GM19193 (cell line): ENCODE results near the gene SPOCK2.

Experiments used
- POLR2A ChIP-seq: IDR thresholded peaks from 4 replicates; pipeline ENCODE4 v1.6.1; 2011; ENCODE audit not compliant: insufficient read depth, insufficient read length; ENCODE audit errors: extremely low read depth

The SPOCK2 gene, protein sequence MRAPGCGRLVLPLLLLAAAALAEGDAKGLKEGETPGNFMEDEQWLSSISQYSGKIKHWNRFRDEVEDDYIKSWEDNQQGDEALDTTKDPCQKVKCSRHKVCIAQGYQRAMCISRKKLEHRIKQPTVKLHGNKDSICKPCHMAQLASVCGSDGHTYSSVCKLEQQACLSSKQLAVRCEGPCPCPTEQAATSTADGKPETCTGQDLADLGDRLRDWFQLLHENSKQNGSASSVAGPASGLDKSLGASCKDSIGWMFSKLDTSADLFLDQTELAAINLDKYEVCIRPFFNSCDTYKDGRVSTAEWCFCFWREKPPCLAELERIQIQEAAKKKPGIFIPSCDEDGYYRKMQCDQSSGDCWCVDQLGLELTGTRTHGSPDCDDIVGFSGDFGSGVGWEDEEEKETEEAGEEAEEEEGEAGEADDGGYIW

DNA sequence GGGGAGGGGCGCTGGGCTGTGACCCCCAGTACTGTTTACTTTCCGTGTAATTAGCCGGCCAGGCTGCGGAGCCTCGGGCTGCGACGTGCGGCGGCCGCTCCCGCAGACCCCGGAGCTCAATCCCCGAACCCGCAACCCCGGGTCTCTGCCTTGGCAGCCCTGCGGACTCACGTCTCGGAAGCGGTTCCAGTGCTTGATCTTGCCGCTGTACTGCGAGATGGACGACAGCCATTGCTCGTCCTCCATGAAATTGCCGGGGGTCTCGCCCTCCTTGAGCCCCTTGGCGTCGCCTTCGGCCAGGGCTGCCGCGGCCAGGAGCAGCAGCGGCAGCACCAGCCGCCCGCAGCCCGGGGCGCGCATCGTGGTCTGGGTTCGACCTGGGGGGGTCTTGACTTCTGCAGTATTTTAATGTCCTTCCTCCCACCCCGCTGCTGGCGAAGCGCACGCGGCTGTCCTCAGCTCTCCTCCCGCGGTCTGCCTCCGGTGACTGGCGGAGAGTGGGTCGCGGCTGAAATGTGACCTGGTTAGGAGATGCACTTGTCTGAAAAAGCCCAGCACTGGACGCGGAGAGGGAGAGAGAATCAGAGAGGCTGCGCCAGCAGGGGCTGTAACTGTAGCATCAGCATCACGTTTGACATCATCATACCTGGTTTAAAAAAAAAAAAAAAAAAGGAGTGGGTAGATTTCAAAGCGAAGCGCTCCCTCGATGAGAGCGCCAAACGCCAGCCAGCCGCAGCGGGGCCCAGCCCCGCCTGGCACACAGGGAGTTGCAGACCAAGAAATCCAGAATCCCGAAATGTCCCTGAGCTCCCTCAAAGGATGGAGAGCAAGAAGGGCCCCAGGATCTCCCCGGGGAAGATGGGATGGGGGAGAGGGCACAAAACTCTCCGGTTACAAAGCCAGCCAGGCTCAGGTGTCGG is at the start of gene SPOCK2:
TSS of gene SPOCK2 (minus strand) at position 583 of the 920 bp plus-strand sequence. CDS start at position 360, 223 bp downstream.
- no peak for TF ChIP-seq POLR2A

DNA sequence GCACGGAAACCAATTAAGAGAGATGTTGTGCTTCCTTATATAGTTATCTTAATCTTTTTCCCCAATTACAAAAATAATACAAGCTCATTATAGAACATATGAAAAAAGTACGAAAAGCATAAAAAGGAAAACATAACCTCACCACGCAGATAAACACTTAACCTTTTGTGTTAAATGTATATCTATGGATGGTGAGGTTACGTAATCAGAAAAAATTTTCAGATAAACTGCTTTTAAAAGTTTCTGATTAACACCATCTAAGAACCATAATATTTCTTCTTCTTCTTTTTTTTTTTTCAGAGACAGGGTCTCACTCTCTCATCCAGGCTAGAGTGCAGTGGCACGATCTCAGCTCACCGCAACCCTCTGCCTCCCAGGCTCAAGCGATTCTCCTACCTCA is 49.2 kb upstream of the SPOCK2 start:
- TF ChIP-seq POLR2A = no peak

DNA sequence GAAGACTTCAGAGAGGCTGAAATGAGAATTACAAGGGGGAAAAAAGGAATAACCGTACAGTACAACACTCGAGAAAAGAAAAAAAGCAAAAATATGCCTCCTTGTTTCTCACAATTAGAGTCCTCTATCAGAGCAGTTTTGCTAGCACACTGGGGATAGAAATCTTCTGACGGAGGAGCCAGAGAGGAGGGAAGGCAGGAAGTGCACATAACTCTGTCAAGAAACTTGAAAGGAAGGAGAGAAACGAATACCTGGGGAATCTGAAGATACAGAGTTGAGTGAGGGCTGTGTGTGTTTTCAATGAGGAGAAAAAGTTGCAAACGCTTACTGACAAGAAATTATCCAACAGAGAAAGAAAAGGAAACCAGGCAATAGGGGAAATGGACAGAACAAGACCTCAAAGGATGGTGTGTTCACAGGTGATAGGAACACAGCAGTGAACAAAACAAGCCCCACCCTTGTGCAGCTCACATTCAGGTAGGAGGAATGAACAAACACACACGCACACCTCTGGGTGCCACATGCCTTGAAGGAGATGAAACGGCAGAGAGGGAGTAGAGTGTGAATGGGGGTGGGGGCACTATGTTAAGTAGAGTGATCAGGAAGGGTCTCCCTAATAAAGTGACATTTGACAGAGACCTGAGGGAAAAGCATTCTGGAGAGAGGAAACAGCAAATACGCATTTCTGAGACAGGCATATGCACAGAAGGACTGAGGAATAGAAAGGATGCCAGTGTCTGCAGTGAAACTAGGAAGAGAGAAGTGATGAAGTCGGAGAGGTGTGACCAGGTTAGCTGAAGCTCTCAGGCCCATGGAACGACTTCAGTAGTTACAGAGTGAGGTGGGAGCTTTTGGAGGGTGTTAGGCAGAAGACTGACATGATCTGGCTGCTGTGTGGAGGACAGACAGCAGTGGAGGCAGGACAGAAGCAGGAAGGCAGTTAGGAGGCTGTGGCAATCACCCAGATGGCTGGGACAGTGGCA is 46.7 kb upstream of the SPOCK2 start:
- TF ChIP-seq POLR2A = no peak

GRCh38 chr10:72133517-72133916 is 45.2 kb upstream of the SPOCK2 start:
- no peak for TF ChIP-seq POLR2A

- TF ChIP-seq POLR2A = no peak
Observed at GRCh38 chr10:72132854-72133253, 44.5 kb upstream of the SPOCK2 start.

DNA sequence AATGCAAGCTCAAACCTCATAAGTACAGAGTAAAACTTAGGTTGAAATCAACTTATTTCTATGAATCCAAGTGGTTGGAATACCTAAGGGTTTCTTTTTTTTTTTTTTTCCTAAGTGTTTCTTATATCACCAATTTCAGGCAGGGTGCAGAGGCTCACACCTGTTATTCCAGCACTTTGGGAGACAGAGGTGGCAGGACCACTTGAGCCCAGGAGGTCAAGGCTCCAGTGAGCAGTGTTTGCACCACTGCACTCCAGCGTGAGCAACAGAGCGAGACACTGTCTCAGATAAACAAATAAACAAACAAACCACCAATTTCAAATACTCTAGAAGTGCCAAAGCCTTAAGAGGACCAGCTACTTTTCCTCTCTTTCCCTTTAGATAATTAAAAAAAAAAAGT is 39.2 kb upstream of the SPOCK2 start:
- no peak for TF ChIP-seq POLR2A

DNA sequence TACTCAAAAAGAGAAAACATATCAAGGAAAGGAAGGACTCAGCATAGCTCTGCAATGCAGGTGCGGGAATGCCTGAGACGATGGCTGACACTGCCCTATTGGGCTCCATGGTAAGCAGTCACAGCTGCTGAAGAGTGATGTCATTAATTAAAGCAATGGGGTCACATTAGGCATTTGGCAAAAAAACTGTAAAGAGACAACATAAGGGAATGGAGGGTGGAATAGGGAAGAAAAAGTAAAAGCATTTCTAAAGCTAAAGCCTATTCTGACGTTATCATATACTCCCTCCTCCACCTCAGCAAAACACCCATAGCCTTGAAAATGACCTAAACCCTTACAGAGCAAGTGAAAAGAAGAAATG is 38.5 kb upstream of the SPOCK2 start:
- no peak for TF ChIP-seq POLR2A

DNA sequence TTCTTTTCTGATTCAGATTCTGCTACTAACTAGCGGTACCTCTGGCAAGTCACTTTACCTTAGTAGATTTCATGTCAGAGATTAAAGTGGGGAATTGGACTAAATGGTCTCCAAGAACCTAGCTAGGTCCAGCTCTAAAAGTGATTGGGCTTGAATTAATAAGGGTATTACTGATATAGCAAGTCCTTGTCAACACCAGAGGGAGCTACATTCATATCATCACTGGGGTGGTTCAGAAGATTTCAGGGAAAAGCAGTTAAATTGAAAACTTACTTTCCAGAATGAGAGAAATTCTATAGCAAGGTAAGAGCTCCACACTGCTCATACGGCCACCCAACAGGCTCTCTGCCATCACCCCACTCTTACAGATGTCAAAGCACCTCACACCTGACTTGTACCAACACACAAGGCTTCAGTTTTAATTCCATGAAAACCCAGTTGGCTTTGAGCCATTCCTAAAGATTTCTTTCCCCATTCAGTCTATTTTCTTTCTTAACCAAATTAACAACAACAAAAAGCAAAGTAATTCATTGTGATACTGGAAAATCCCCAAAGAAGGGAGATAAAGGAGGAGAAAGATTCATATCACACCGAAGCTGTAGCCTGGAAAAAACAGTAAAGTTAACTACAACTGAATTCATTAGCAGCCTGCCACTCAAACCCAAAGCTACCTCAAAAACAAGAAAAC is 38.0 kb upstream of the SPOCK2 start:
- no peak for TF ChIP-seq POLR2A

- TF ChIP-seq POLR2A = no peak
Observed at GRCh38 chr10:72124989-72125388, 36.6 kb upstream of the SPOCK2 start.

DNA sequence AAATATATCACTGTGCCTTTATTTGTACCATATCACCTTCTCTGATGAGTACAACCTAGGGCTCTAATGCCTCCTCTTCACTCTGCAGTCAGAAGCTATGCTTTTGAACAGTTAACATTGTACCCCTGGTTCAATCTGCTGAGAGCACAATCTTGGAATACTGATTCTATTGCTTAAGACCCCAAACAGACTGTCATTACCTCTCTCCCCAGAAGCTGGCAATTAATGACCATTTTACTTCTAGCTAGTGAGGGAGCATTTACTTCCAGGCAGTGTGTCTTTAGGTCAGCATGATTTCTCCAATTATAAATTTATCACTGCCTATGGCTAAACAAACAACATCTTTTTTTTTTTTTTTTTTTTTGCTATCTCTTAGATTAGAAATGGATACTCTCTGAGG is 36.0 kb upstream of the SPOCK2 start:
- TF ChIP-seq POLR2A = no peak

DNA sequence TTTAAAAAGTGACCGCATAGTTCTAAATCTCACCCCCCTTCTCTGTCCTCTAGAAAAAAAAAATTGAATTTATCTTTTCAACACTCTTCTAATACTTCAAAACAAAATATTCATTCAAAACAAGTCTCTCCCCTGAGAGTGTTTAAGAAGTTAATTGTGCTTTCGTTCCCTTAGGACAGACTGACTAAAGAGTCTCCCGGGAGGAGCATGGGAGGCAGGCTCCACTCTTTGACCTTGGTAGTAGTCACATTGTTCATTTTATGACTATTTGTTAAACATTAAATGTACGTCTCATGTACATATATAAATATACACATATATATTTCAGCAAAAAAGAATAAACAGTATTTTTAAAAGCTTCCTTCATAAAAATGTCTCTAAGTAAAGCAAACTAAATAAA is 35.3 kb upstream of the SPOCK2 start:
- TF ChIP-seq POLR2A = no peak

- TF ChIP-seq POLR2A = no peak
Observed at GRCh38 chr10:72122221-72122620, 33.9 kb upstream of the SPOCK2 start.

DNA sequence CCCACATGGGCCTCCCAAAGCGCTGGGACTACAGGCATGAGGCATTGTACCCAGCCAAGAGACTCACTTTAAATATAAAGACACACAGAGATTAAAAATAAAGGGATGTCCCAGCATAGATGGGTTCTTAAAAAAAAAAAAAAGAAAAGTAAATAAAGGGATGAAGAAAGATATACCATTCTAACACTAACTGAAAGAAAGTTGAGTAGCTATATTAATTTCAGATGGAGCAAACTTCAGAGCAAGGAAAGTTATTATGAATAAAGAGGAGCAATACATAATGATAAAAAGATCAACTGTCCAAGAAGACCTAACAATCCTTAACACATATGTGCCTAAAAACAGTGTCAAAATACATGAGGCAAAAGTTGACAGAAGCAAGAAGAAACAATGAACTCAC is 33.0 kb upstream of the SPOCK2 start:
- TF ChIP-seq POLR2A = no peak

DNA sequence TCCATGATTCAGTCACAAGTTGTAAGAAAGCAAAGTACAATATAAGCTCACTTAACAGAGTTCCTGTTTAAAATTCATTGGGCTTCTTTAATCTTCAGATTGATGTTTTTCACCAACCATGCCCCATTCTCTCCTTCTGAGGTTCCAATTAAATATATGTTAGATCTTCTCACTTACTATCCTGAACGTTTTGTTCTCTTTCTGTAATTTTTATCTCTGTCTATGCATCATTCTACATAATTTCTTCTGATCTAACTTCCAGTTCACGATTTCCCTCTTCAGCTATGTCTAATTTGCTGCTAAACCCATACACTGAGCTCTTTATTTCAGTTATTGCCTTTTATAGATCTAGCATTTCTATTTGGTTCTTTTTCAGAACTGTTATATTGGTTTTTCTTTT is 28.0 kb upstream of the SPOCK2 start:
- TF ChIP-seq POLR2A = no peak
